ENCODE measurements around the gene RNPEP. TPM values are rescaled to one million over a fixed set of nuclear protein-coding genes. Genes with fewer than 3 reads are reported as not detected.
A peak's percentile ranks its signal among the peaks of the same experiment; 100 is the strongest.

Gene RNPEP
- total RNA-seq, 1 donor = 93.7 TPM

- no peak overlapping the region for H3K4me3 ChIP-seq (ENCODE audit: low read depth, low read length)
- TF ChIP-seq CTCF (IDR thresholded peaks at IDR 0.05; ENCODE audit: insufficient read depth, low read depth, low read length) = peak; percentile 88
- DNase-seq (ENCODE audit: low read depth) = peak; percentile 82
Observed at GRCh38 chr1:202009326-202010179, 27.1 kb downstream of the RNPEP start.

- no peak for TF ChIP-seq CTCF (IDR thresholded peaks at IDR 0.05; ENCODE audit: insufficient read depth, low read depth, low read length)
- DNase-seq (ENCODE audit: low read depth) = no peak
- H3K4me3 ChIP-seq (ENCODE audit: low read depth, low read length) = no peak within 1 kb of the TSS
Observed at GRCh38 chr1:202010180-202011015, 27.9 kb downstream of the RNPEP start, which contains the start of gene ELF3. ELF3 (plus strand) TSS chr1:202010587; CDS start chr1:202011137, 550 bp downstream.

- no peak overlapping the region for H3K4me3 ChIP-seq (ENCODE audit: low read depth, low read length)
- no peak for DNase-seq (ENCODE audit: low read depth)
- TF ChIP-seq CTCF (IDR thresholded peaks at IDR 0.05; ENCODE audit: insufficient read depth, low read depth, low read length) = no peak
Observed at GRCh38 chr1:202011994-202012393, 29.5 kb downstream of the RNPEP start.

- no peak overlapping the region for H3K4me3 ChIP-seq (ENCODE audit: low read depth, low read length)
- no peak for DNase-seq (ENCODE audit: low read depth)
- TF ChIP-seq CTCF (IDR thresholded peaks at IDR 0.05; ENCODE audit: insufficient read depth, low read depth, low read length) = no peak
Observed at GRCh38 chr1:202012544-202013478, 30.4 kb downstream of the RNPEP start.

GRCh38 chr1:202013603-202014002 lies 31.2 kb downstream of the RNPEP start:
- DNase-seq (ENCODE audit: low read depth) = no peak
- no peak for TF ChIP-seq CTCF (IDR thresholded peaks at IDR 0.05; ENCODE audit: insufficient read depth, low read depth, low read length)
- no peak overlapping the region for H3K4me3 ChIP-seq (ENCODE audit: low read depth, low read length)

- DNase-seq (ENCODE audit: low read depth) = no peak
- no peak overlapping the region for H3K4me3 ChIP-seq (ENCODE audit: low read depth, low read length)
- no peak for TF ChIP-seq CTCF (IDR thresholded peaks at IDR 0.05; ENCODE audit: insufficient read depth, low read depth, low read length)
Observed at GRCh38 chr1:202014060-202014459, 31.6 kb downstream of the RNPEP start.

All from fibroblast of villous mesenchyme (primary cell).